Tibial nerve (tissue), 4 donors: ENCODE measurements around the gene SPTB.

Source experiments
- CTCF ChIP-seq, 5 experiments: fragments of 200-600 bp in 3 of 5; fragments of 450-650 bp in 2 of 5; sonication (generic) in 3 of 5; IDR thresholded peaks; one replicate each; pipeline ENCODE4 v1.5.1; 2016 to 2019; ENCODE audit warnings: antibody characterized with exemption in 5 of 5, mild to moderate bottlenecking in 3 of 5, moderate library complexity in 2 of 5
- EP300 ChIP-seq, 2 donors: sonication (generic); formaldehyde crosslinking; IDR thresholded peaks; one replicate each; pipeline ENCODE4 v1.6.1; 2017; ENCODE audit warnings: antibody characterized with exemption in 2 of 2, mild to moderate bottlenecking in 1 of 2

GRCh38 chr14:64724578-64724930, 155.2 kb downstream of the SPTB start:
- TF ChIP-seq CTCF (IDR thresholded peaks at IDR 0.05) (no peak), EP300 (IDR thresholded peaks at IDR 0.05) (no peak)
